GM18511 (cell line): ENCODE results near the gene LBX2.

Source experiments
- ATAC-seq: cut with Tn5 transposase; IDR thresholded peaks from one replicate; pipeline ENCODE4 v1.9.1; 2021; ENCODE audit warnings: mild to moderate bottlenecking, moderate library complexity; ENCODE audit not compliant: unreplicated experiment

The LBX2 gene

GRCh38 chr2:74458132-74458937 is 41.1 kb downstream of the LBX2 start, which contains the start of gene WBP1:
TSS of gene WBP1 (plus strand) at chr2:74458438. CDS start at chr2:74458603, 165 bp downstream.
- ATAC-seq: peak; percentile 87

GRCh38 chr2:74457549-74458131 is 41.8 kb downstream of the LBX2 start:
- peak; percentile 42 for ATAC-seq

- no peak for ATAC-seq
These were observed 42.3 kb downstream of the LBX2 start for GRCh38 chr2:74457129-74457548.

GRCh38 chr2:74454654-74455511 is 44.5 kb downstream of the LBX2 start, which contains the start of gene INO80B:
TSS of gene INO80B (plus strand) at chr2:74455087. CDS start at chr2:74455117, 30 bp downstream.
- ATAC-seq: peak; percentile 37

GRCh38 chr2:74450570-74451190 is 48.7 kb downstream of the LBX2 start:
- no peak for ATAC-seq

GRCh38 chr2:74448771-74449170 is 50.6 kb downstream of the LBX2 start:
- ATAC-seq: no peak
